ENCODE results near the gene JMJD8.

Gene JMJD8

GRCh38 chr16:689175-689897 is 5.2 kb upstream of the JMJD8 start:
- TF ChIP-seq JUND (IDR thresholded peaks at IDR 0.05; ENCODE audit: low read depth): no peak
- in situ Hi-C loops (cut with HindIII; ENCODE audit: low pct_unique_long_range_greater_than_20kb, low sequenced_read_pairs): no loop called here
- no peak for DNase-seq (ENCODE audit: low read depth in 1 of 2, low spot score in 1 of 2)

DNA sequence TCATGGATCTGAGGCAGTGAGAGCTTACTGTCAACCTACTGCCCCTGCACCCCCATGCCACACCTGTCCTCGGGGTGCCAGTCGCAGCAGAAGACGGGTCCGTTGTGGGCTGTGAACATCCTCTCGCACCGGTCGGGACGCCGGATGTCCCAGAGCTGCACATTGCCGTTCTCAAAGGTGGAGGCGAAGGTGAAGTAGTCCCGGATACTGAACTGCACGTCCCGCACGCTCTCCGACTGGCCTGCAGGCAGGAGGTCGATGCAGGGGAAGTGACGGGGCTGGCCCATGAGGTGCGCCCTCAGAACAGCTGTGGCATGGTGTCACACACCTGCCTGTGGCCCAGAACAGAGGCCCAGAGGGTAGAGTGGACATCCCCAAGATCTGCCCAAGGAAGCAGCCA is 3.4 kb upstream of the JMJD8 start:
- in situ Hi-C loops (cut with HindIII; ENCODE audit: low pct_unique_long_range_greater_than_20kb, low sequenced_read_pairs): no loop called here
- no peak for DNase-seq (ENCODE audit: low read depth in 1 of 2, low spot score in 1 of 2)
- no peak for TF ChIP-seq JUND (IDR thresholded peaks at IDR 0.05; ENCODE audit: low read depth)

DNA sequence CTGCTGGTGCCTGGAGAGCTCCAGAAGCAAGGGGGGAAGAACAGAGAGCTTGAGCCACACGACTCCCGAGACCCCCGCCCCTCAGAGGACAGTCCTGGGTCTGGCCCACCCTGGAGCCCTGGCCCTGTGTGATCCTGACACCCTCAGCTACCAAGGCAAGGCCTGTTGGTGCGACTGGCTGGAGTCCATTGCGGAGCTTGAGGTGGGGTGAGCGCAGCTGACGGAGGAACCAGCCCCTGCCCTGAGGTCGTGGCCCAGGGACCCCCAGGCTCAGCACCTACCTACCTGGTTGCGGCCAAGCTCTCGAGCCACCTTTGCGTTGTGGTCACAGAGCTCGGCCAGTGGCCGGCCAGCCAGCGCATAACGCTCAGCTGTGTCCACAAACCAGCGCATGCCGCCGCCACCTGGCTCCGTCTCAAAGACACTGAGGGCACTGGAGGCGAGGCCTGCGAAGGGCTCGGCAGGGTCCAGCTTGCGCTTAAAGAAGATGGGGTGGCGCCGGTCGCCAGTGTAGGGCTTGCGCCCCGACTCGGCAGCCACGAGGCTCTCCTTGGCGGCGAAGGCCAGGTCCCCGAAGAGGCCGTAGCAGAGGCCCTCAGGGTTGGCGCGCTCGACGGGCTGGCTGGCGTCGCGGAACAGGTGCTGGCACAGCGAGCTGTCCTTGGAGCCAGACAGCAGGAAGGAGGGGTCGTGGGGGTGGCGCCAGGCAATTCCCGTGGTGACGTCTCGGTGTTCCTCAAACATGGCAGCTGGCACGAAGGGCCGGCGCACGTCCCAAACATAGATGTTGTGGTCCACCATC is 2.5 kb upstream of the JMJD8 start:
- in situ Hi-C loops (cut with HindIII; ENCODE audit: low pct_unique_long_range_greater_than_20kb, low sequenced_read_pairs): no loop called here
- TF ChIP-seq JUND (IDR thresholded peaks at IDR 0.05; ENCODE audit: low read depth): no peak
- DNase-seq (ENCODE audit: low read depth in 1 of 2, low spot score in 1 of 2): no peak

DNA sequence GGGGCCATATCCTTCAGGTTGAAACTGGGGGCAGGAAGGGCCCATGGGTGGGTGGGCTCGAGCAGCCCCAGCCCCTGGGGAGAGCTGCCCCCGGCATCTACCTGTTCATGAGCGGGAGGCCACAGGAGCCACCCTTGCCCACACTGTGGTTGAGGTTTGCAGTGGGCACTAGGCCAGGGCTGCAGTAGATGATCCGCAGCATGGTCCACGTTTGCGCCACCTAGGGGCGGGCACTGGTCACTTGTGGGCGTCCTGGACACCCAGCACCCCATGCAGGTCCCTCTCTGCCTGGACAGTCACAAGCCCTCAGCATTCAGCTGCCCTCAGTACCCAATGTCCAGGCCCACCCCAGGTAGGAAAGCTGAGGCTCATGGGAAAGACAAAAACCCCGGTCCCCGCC is 1.8 kb upstream of the JMJD8 start:
- in situ Hi-C loops (cut with HindIII; ENCODE audit: low pct_unique_long_range_greater_than_20kb, low sequenced_read_pairs): no loop called here
- no peak for TF ChIP-seq JUND (IDR thresholded peaks at IDR 0.05; ENCODE audit: low read depth)
- peak in 1 of 2 experiments; percentile 79 for DNase-seq (ENCODE audit: low read depth in 1 of 2, low spot score in 1 of 2)

- no peak for DNase-seq (ENCODE audit: low read depth in 1 of 2, low spot score in 1 of 2)
- in situ Hi-C loops (cut with HindIII; ENCODE audit: low pct_unique_long_range_greater_than_20kb, low sequenced_read_pairs): no loop called here
- TF ChIP-seq JUND (IDR thresholded peaks at IDR 0.05; ENCODE audit: low read depth): no peak
Measured at GRCh38 chr16:684961-685696, 995 bp upstream of the JMJD8 start.

GRCh38 chr16:683396-684070 is 601 bp downstream of the JMJD8 start:
- peak in 1 of 2 experiments; percentile 66 for DNase-seq (ENCODE audit: low read depth in 1 of 2, low spot score in 1 of 2)
- no peak for TF ChIP-seq JUND (IDR thresholded peaks at IDR 0.05; ENCODE audit: low read depth)
- in situ Hi-C loops (cut with HindIII; ENCODE audit: low pct_unique_long_range_greater_than_20kb, low sequenced_read_pairs): no loop called here

DNA sequence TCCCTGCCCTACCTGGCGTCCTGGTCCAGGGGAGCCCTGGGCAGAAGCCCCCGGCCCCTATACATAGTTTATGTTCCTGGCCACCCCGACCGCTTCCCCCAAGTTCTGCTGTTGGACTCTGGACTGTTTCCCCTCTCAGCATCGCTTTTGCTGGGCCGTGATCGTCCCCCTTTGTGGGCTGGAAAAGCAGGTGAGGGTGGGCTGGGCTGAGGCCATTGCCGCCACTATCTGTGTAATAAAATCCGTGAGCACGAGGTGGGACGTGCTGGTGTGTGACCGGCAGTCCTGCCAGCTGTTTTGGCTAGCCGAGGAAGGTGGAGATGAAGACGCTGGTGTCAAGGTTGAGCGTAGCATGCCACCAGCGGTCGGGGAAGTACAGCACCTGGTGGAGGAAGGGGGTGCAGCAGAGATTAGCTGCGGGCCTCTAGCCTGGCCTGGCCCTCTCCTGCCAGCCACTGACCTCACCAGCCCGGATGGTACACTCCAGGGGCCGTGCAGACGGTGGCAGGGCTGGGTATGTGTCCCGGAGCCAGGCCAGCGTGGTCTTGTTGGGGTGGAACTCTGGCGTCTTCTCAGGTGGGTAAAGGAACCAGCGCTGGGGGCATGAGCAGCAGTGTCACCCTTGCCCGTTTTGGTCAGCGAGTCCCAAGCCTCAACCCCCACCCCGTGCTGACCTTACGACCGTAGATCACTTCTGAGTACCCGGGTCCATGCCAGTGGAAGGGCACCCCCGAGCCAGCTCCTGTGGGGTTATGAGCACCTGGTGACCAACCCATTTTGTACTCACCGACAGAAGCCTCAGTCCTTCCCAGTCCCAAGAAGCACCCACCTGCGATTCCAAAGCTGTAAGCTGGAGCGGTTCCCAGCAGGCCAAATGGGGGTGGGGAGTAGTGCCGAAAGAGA is 1.4 kb downstream of the JMJD8 start:
- no peak for TF ChIP-seq JUND (IDR thresholded peaks at IDR 0.05; ENCODE audit: low read depth)
- in situ Hi-C loops (cut with HindIII; ENCODE audit: low pct_unique_long_range_greater_than_20kb, low sequenced_read_pairs): no loop called here
- no peak for DNase-seq (ENCODE audit: low read depth in 1 of 2, low spot score in 1 of 2)

DNA sequence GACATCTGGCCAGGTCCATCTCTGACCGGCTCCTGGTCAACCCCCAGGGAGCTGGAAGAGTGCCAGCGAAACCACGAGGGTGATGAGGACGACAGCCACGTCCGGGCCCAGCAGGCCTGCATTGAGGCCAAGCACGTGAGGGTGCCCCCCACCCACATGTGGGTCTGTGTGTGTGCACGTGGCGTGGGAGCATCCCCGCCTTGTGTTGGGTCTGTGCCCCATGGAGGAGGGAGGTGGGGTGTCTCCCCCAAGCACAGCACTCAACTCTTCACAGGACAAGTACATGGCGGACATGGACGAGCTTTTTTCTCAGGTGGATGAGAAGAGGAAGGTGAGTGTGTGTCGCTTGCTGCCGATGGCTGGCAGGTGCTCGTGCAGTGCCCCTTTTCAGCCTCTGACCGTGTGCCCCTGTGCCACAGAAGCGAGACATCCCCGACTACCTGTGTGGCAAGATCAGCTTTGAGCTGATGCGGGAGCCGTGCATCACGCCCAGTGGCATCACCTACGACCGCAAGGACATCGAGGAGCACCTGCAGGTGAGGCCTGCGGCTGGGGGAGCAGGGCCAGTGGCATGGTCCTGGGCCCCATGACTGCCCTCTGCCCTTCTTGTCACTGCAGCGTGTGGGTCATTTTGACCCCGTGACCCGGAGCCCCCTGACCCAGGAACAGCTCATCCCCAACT is 2.2 kb downstream of the JMJD8 start:
- no peak for DNase-seq (ENCODE audit: low read depth in 1 of 2, low spot score in 1 of 2)
- in situ Hi-C loops (cut with HindIII; ENCODE audit: low pct_unique_long_range_greater_than_20kb, low sequenced_read_pairs): no loop called here
- no peak for TF ChIP-seq JUND (IDR thresholded peaks at IDR 0.05; ENCODE audit: low read depth)

GRCh38 chr16:680967-681745 is 3.0 kb downstream of the JMJD8 start:
- no peak for TF ChIP-seq JUND (IDR thresholded peaks at IDR 0.05; ENCODE audit: low read depth)
- DNase-seq (ENCODE audit: low read depth in 1 of 2, low spot score in 1 of 2): peak in 1 of 2 experiments; percentile 72
- in situ Hi-C loops (cut with HindIII; ENCODE audit: low pct_unique_long_range_greater_than_20kb, low sequenced_read_pairs): no loop called here

GRCh38 chr16:680625-680945 is 3.5 kb downstream of the JMJD8 start:
- no peak for DNase-seq (ENCODE audit: low read depth in 1 of 2, low spot score in 1 of 2)
- no peak for TF ChIP-seq JUND (IDR thresholded peaks at IDR 0.05; ENCODE audit: low read depth)
- in situ Hi-C loops (cut with HindIII; ENCODE audit: low pct_unique_long_range_greater_than_20kb, low sequenced_read_pairs): no loop called here

Measured in T47D (cell line).